HG02973 (cell line): ENCODE data around the gene CFAP92.

Experiments used
- ATAC-seq: cut with Tn5 transposase; IDR thresholded peaks from one replicate; pipeline ENCODE4 v1.9.1; 2021; ENCODE audit warnings: moderate library complexity; ENCODE audit not compliant: unreplicated experiment

CFAP92 gene

GRCh38 chr3:128988286-128988685 lies 5.6 kb downstream of the CFAP92 start:
- ATAC-seq, result no peak

- ATAC-seq, result no peak
Measured at GRCh38 chr3:128987302-128988100, 6.4 kb downstream of the CFAP92 start.

GRCh38 chr3:128984596-128984995 lies 9.3 kb downstream of the CFAP92 start:
- ATAC-seq, result no peak

- no peak for ATAC-seq
Measured at GRCh38 chr3:128983293-128984069, 10.4 kb downstream of the CFAP92 start.

- ATAC-seq, result no peak
Measured at GRCh38 chr3:128975276-128975675, 18.6 kb downstream of the CFAP92 start.

GRCh38 chr3:128973988-128974564 lies 19.8 kb downstream of the CFAP92 start:
- ATAC-seq, result no peak

GRCh38 chr3:128971421-128972100 lies 22.3 kb downstream of the CFAP92 start:
- no peak for ATAC-seq

GRCh38 chr3:128970740-128971047 lies 23.2 kb downstream of the CFAP92 start:
- no peak for ATAC-seq

- no peak for ATAC-seq
Measured at GRCh38 chr3:128969993-128970739, 23.7 kb downstream of the CFAP92 start.

- ATAC-seq, result no peak
Measured at GRCh38 chr3:128967748-128968355, 26.0 kb downstream of the CFAP92 start.

- ATAC-seq, result no peak
Measured at GRCh38 chr3:128965818-128966217, 28.1 kb downstream of the CFAP92 start.

GRCh38 chr3:128965280-128965679 lies 28.6 kb downstream of the CFAP92 start:
- no peak for ATAC-seq

GRCh38 chr3:128956440-128956839 lies 37.4 kb downstream of the CFAP92 start:
- ATAC-seq, result no peak

GRCh38 chr3:128950223-128950938 lies 43.5 kb downstream of the CFAP92 start:
- no peak for ATAC-seq

- no peak for ATAC-seq
Measured at GRCh38 chr3:128949158-128949557, 44.7 kb downstream of the CFAP92 start.

GRCh38 chr3:128946411-128946810 lies 47.5 kb downstream of the CFAP92 start:
- no peak for ATAC-seq

- ATAC-seq, result no peak
Measured at GRCh38 chr3:128945878-128946175, 48.0 kb downstream of the CFAP92 start.

- no peak for ATAC-seq
Measured at GRCh38 chr3:128945041-128945877, 48.6 kb downstream of the CFAP92 start.
